KOPT-K1 (cell line): ENCODE results near the gene GLIS1.
"Not testable (repeated sequence)": the region's sequence is repeated elsewhere in the genome, so short reads cannot be mapped to it uniquely, and the experiment has no call there.

ENCODE experiments used
- H3K27ac ChIP-seq: fragments of 200-600 bp; sonication (generic); 2 replicates; pipeline ENCODE4 v1.5.1; 2016; ENCODE audit warnings: antibody characterized with exemption, mild to moderate bottlenecking, low read depth, low read length; ENCODE audit not compliant: poor library complexity, severe bottlenecking
- H3K36me3 ChIP-seq: fragments of 200-600 bp; sonication (generic); 2 replicates; pipeline ENCODE4 v1.5.1; 2017; ENCODE audit warnings: antibody characterized with exemption, mild to moderate bottlenecking, low read length, moderate library complexity; ENCODE audit not compliant: insufficient read depth
- H3K9me3 ChIP-seq: fragments of 200-600 bp; sonication (generic); 2 replicates; pipeline ENCODE4 v1.5.1; 2017; ENCODE audit warnings: antibody characterized with exemption, low read length, mild to moderate bottlenecking; ENCODE audit not compliant: insufficient read depth, poor library complexity, severe bottlenecking

Gene GLIS1

DNA sequence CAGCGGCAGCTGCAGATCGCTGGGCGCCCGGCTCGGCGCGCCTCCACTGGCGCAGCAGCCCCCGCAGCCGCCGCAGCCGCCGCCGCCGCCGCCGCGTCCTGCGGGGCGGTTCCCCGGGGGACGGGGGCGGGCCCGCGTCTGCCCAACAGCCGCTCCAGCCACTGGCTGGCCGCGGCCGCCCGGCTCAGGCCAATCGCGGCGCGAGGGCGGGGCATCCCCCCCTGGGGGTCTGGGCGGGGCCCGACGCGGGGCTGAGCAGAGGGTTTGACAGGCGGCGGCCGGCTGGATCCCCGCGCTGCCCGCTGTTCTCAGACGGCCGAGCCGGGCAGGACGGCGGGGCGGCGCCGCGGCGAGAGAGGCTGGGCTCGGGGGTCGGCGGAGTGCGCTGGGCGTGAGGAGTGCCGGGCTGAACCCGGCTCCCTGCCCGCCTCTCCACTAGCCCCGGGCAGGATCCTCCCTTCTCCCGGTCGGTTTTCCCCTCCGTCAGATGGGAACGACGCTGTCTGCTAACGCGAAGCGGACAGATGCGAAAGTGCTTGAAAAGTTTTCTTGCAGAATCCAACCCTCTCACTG is at the start of gene GLIS1:
TSS of gene GLIS1 (minus strand) at position 56 of the 573 bp plus-strand sequence. CDS start 1,100 bp downstream, outside the sequence.
- no peak within 1 kb of the TSS for H3K27ac ChIP-seq
- no peaks in the 10 kb centered on the region for H3K36me3 ChIP-seq

DNA sequence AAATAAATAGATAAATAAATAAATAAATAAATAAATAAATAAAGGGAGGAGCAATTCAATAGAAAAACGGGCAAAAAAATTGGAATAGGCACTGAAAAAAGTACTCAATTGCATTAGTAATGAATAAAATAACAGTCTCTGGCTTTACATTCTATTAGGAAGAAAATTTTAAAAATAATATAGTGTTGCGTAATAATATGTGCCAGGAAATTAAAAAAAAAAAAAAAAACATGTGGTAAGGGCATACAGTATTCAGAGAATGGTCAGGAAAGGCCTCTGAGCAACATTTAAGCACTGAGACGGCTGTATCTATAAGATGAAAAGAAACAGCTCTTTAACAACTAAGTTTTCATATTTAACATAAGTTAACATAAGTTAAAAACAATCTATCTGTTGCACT is 48.7 kb upstream of the GLIS1 start:
- no peaks in the 10 kb centered on the region for H3K9me3 ChIP-seq
- H3K36me3 ChIP-seq, result peaks cover 86% of the 10 kb centered on the region
- H3K27ac ChIP-seq, result no peak overlapping the region

More for the DNA sequence above, at the start of gene GLIS1:
- H3K9me3 ChIP-seq, result peaks cover 14% of the 10 kb centered on the region

DNA sequence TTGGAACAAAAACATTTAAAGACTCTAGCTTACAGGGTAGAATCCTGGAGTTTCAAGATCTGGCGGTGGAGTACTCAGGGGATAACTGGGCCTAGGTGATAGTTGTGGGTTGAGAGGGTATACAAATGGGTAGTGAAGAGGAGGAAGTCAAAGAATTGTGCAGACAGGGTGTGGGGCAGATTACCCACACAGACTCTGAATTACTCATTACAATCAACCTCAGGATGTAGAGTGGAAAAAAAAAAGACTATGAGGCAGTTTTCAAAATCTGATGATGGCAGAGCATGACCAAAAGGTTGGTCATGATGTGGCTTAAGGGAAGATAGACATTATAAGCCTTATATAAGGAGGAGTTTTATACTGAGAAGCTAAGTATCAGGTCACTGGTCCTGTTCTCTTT is 44.1 kb upstream of the GLIS1 start:
- Histone ChIP-seq H3K27ac (no peak overlapping the region), H3K36me3 (peaks cover 96% of the 10 kb centered on the region), H3K9me3 (no peaks in the 10 kb centered on the region)

DNA sequence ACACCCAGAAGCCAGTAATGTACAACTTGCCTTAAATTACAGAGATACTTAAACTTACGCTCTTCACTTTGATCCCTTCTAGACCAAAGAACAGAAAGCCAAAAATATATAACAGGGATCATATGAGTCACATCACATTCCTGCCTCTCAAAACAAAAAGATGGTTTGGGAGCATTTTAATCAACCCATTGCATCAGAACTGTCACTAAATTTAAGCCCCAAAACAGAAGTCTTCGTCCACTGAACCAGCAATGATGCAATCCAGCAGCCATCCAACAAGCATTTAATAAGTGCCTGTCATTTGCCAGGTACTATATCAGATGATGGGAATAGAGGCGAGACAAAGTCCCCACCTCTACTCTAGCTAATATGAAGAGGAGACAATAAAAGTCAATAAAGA is 42.7 kb upstream of the GLIS1 start:
- H3K27ac ChIP-seq, result no peak overlapping the region
- H3K9me3 ChIP-seq, result no peaks in the 10 kb centered on the region
- peaks cover 96% of the 10 kb centered on the region for H3K36me3 ChIP-seq

DNA sequence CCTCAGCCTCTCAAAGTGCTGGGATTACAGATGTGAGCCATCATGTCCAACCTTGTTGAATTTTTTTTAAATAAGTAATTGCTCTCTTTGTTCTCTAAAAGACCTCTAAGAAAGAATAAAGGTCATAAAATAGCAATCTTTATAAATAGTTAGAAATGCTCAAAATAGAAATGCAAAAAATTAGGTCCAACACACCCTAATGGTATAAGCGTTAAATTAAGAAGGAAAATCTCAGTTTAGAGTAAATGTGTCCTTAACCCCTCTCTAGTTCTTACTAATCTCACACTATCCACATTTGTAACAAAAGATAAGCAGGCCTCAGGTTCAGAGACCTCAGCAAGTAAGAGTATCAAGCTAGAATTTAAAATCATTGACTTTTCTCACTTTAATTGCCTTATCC is 38.3 kb upstream of the GLIS1 start:
- no peak overlapping the region for H3K27ac ChIP-seq

DNA sequence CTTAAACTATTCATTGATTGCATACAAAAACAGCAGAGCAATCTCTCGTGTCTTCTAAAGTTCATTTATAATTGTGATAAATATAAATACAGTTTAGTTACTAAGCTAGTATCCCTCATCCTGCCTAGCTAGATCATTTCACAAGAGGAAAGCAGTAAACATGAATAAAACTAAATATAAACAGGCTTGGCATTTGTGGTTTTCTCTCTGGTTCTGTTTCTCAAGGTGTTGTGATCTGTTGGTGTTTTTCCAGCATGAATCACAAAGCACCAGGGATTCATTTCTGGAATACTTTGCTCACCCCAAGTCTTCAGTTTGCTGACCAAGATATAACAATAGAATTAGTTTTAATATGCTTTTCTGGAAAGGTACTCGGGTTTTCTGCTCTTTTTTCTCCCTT is 32.7 kb upstream of the GLIS1 start:
- Histone ChIP-seq H3K27ac (no peak overlapping the region), H3K9me3 (no peaks in the 10 kb centered on the region), H3K36me3 (peaks cover 93% of the 10 kb centered on the region)

More for the DNA sequence above, 38.3 kb upstream of the GLIS1 start:
- peaks cover 95% of the 10 kb centered on the region for H3K36me3 ChIP-seq
- no peaks in the 10 kb centered on the region for H3K9me3 ChIP-seq

DNA sequence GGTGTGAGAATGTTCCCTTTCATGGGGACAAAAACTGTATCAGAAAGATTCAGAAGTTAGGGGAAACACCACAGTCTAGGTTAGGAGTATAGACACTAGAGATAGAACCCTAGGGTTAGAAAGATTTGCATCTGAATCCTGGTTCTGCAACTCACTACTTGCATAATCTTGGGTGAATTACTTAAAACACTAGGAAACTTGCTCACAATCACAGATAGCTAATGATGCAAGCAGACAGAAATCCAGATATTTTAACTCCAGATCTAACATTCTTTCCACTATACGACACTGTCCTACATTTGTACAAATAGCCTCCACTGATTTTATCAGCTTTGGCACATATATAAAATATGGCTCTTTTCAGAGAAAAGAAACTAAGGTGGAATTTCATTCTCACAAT is 30.8 kb upstream of the GLIS1 start:
- H3K36me3 ChIP-seq, result peaks cover 92% of the 10 kb centered on the region
- no peak overlapping the region for H3K27ac ChIP-seq
- no peaks in the 10 kb centered on the region for H3K9me3 ChIP-seq

DNA sequence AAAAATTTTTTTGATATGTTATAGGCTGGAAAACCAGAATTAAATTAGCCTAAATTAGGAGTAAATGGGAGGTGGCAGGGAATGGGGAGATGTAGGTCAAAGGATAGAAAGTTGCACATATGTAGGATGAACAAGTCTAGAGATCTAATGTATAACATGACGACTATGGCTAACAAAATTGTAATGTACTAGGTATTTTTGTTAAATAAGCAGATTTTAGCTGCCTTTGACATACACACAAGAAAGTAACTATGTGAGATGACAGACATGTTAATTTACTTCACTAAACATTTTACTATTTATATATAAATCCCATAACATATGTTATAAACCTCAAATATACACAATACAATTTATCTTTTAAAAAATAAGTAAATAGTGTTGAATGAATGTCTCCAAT is 30.2 kb upstream of the GLIS1 start:
- peaks cover 93% of the 10 kb centered on the region for H3K36me3 ChIP-seq
- H3K27ac ChIP-seq, result no peak overlapping the region

DNA sequence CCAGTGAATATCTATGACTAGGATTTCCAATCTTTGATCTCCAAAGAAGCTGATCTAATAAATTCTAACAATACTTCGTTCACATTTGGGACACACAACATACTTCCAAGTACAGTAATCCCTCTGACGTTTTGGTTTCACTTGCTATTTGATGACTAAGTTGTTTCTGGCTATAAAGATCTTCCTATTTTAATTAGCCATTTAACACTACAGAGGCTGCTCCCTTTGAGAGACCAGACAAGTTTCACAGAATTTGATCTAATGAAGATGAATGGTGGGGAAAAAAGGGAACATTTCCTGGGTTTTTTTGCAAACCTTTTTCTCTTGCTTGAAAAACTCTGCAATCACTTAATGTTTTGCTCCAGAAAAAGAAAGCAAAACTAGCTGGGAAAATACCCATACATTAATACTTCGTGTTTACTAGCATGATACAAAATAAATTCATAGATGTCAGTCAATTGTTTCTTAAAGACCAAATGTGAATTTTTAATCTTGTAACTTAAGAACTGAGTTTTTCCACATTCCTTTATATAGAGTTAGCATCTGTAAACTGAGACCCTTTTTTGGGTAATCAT is 28.0 kb upstream of the GLIS1 start:
- H3K9me3 ChIP-seq, result no peaks in the 10 kb centered on the region
- no peak overlapping the region for H3K27ac ChIP-seq
- peaks cover 81% of the 10 kb centered on the region for H3K36me3 ChIP-seq

More for the DNA sequence above, 30.2 kb upstream of the GLIS1 start:
- H3K9me3 ChIP-seq, result no peaks in the 10 kb centered on the region

DNA sequence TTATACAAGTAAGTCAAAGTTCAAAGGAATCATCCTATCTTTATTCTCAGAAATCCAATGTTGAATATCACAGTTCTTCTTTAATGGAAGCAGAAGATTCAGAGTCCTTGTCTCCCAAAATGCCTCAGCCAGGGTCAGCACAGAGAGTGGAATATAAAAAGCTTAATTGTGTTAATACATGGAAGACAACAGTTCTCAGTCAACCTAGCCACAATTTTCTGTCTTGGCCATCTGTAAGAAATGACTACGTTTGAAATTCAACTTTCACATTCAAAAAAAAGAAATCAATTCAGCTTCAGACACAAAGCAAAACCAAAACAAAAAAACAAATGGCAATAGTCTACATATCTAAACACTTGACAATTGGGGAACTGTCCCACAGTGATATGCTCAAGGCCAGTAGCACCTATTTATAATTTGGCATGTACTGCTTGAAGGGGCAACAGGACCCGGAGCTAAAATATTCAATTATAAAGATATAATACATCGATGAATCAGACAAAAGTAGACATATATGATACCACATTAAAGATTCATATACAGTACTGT is 27.3 kb upstream of the GLIS1 start:
- no peak overlapping the region for H3K27ac ChIP-seq
- H3K36me3 ChIP-seq, result peaks cover 75% of the 10 kb centered on the region
- H3K9me3 ChIP-seq, result no peaks in the 10 kb centered on the region

DNA sequence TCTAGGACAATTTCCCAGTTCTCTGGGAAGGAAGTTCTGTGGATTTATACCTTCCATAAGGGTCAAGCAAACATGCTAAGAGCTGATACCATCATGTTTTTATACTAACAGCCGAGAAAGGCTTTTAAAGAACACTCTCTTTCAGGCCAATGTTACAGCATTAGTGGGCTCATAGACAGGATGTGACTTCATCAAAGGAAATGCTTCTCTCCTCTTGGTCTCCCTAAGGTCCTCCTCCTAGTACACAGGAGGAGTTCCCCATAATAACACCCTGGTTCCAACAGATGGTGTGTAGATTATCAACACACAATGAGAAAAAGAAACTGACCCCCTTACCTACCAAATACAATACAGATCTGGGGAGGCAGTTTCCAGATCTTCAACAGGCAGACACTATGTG is 26.7 kb upstream of the GLIS1 start:
- peaks cover 69% of the 10 kb centered on the region for H3K36me3 ChIP-seq
- H3K27ac ChIP-seq, result no peak overlapping the region
- H3K9me3 ChIP-seq, result no peaks in the 10 kb centered on the region

DNA sequence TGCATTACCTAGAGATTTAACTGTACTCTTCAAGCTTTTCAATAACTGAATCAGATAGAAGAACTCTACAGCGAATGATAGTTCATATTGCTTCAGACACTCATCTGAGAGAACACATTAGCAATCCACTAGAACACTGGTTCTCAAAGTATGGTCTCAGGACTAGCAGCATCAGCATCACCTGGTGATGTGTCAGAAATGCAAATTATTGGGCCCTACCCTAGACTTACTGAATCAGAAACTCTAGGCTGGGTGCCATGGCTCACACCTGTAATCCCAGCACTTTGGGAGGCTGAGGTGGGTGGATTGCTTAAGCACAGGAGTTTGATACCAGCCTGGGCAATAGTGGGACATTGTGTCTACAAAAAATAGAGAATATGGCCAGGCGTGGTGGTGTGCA is 24.9 kb upstream of the GLIS1 start:
- H3K27ac ChIP-seq, result no peak overlapping the region
- H3K9me3 ChIP-seq, result no peaks in the 10 kb centered on the region
- peaks cover 52% of the 10 kb centered on the region for H3K36me3 ChIP-seq

DNA sequence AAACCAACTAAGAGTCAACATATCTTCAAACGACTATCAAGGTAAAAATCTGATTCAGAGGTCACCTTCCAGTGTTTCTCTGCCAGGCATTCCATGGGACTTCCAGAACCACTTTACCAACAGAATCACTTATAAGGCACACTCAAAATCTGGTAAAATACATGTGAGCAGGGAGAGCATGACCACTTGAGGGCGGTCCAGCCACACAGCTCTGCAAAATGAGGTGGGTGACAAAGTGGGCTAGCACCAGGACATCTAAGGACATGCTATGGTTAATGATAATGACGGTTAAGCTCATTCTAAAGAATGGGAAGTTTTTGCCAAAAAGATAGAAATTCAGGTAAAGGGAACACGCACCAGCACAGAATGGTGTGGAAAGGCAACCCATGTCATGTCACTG is 24.5 kb upstream of the GLIS1 start:
- Histone ChIP-seq H3K9me3 (no peaks in the 10 kb centered on the region), H3K27ac (no peak overlapping the region), H3K36me3 (peaks cover 47% of the 10 kb centered on the region)

DNA sequence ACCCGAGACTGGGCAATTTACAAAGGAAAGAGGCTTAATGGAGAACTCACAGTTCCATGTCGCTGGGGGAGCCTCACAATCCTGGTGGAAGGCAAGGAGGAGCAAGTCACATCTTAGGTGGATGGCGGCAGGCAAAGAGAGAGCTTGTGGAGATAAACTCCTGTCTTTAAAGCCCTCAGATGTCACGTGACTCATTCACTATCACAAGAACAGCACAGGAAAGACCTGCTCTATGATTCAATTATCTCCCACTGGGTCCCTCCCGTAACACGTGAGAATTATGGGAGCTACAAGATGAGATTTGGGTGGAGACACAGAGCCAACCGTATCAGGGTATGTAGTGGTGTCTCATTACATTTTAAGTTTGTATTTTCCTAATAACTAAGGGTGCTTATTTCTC is 21.5 kb upstream of the GLIS1 start:
- H3K9me3 ChIP-seq, H3K27ac ChIP-seq: not testable (repeated sequence)
- H3K36me3 ChIP-seq, result peaks cover 19% of the 10 kb centered on the region

DNA sequence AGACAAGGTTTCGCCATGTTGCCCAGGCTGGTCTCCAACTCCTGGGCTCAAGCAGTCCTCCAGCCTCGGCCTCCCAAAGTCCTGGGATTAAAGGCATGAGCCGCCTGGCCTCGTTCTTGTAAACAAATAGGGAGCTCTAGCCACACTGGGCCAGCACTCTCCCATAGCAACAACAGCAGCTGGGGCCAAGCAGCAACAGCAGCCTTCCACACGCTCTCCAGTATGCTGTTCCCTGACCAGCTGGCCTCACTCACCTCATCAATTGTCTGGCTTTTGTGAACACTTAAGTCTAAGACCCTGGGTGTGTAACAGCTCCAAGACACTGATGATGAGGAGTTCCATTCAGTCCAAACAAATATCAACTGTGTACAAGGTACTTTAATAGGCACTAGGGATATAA is 16.9 kb upstream of the GLIS1 start:
- no peaks in the 10 kb centered on the region for H3K36me3 ChIP-seq
- H3K9me3 ChIP-seq, result no peaks in the 10 kb centered on the region
- no peak overlapping the region for H3K27ac ChIP-seq
